ENCODE results near the gene MFGE8.

MFGE8 gene

DNA sequence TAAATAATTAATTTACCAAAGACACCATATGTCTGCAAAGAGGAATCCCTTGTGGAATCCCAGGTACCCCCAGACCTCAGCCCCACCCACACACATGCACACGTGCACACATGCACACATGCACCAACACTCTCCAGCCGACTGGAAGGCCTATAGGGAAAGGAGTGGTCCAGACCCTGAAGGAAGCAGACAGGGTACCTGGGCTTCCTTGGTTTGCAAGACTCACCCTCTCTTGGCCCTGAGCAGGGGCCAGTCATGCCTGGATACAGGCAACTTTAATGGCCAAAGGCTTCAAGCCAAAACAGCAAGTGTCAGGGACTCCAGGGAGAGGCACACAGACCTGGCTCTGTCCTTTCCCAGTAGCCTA lies 8.9 kb downstream of the MFGE8 start:
- no peak for ATAC-seq
- TF ChIP-seq, protein P1, sequence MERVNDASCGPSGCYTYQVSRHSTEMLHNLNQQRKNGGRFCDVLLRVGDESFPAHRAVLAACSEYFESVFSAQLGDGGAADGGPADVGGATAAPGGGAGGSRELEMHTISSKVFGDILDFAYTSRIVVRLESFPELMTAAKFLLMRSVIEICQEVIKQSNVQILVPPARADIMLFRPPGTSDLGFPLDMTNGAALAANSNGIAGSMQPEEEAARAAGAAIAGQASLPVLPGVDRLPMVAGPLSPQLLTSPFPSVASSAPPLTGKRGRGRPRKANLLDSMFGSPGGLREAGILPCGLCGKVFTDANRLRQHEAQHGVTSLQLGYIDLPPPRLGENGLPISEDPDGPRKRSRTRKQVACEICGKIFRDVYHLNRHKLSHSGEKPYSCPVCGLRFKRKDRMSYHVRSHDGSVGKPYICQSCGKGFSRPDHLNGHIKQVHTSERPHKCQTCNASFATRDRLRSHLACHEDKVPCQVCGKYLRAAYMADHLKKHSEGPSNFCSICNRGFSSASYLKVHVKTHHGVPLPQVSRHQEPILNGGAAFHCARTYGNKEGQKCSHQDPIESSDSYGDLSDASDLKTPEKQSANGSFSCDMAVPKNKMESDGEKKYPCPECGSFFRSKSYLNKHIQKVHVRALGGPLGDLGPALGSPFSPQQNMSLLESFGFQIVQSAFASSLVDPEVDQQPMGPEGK (CRISPR knock-in tag; IDR thresholded peaks at IDR 0.05; ENCODE audit: borderline replicate concordance) = no peak
- TF ChIP-seq, protein P2, sequence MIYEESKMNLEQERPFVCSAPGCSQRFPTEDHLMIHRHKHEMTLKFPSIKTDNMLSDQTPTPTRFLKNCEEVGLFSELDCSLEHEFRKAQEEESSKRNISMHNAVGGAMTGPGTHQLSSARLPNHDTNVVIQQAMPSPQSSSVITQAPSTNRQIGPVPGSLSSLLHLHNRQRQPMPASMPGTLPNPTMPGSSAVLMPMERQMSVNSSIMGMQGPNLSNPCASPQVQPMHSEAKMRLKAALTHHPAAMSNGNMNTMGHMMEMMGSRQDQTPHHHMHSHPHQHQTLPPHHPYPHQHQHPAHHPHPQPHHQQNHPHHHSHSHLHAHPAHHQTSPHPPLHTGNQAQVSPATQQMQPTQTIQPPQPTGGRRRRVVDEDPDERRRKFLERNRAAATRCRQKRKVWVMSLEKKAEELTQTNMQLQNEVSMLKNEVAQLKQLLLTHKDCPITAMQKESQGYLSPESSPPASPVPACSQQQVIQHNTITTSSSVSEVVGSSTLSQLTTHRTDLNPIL (CRISPR knock-in tag; IDR thresholded peaks at IDR 0.05; ENCODE audit: low read depth) = no peak
- TF ChIP-seq CSDC2 (CRISPR knock-in tag; IDR thresholded peaks at IDR 0.05) (no peak), ZC3H10 (CRISPR knock-in tag; IDR thresholded peaks at IDR 0.05) (no peak), PPARA (CRISPR knock-in tag; IDR thresholded peaks at IDR 0.05; ENCODE audit: borderline replicate concordance) (no peak), SNAI2 (CRISPR knock-in tag; IDR thresholded peaks at IDR 0.05) (no peak), GLIS3 (CRISPR knock-in tag; IDR thresholded peaks at IDR 0.05) (no peak), TCF4 (CRISPR knock-in tag; IDR thresholded peaks at IDR 0.05; ENCODE audit: borderline replicate concordance) (no peak), ZFP3 (CRISPR knock-in tag; IDR thresholded peaks at IDR 0.05) (no peak)
- TF ChIP-seq, protein P3, sequence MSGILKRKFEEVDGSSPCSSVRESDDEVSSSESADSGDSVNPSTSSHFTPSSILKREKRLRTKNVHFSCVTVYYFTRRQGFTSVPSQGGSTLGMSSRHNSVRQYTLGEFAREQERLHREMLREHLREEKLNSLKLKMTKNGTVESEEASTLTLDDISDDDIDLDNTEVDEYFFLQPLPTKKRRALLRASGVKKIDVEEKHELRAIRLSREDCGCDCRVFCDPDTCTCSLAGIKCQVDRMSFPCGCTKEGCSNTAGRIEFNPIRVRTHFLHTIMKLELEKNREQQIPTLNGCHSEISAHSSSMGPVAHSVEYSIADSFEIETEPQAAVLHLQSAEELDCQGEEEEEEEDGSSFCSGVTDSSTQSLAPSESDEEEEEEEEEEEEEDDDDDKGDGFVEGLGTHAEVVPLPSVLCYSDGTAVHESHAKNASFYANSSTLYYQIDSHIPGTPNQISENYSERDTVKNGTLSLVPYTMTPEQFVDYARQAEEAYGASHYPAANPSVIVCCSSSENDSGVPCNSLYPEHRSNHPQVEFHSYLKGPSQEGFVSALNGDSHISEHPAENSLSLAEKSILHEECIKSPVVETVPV (CRISPR knock-in tag; IDR thresholded peaks at IDR 0.05) = no peak

DNA sequence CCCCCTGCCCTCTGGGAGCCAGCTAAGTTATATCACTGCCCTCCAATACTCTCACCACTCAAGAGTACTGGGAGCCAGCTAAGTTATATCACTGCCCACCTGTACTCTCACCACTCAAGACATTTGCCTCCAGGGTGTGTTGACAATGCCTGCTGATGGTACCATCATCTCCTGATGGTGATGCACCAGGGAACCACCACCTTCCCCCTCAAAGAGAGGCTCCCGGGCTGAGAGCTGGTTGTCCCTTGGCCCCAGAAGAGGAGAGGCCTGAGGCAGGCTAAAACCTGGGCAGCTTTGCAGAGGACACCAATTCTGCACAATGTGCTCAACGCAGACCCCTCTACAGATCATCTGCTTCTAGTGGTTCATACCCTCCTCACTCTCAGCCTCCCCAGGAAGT lies 10.3 kb downstream of the MFGE8 start:
- no peak for ATAC-seq
- TF ChIP-seq, protein P3 (CRISPR knock-in tag; IDR thresholded peaks at IDR 0.05) = no peak
- no peak for TF ChIP-seq ZNF565 (CRISPR knock-in tag; conservative IDR thresholded peaks at IDR 0.05; ENCODE audit: low read depth)
- no peak for TF ChIP-seq TCF4 (CRISPR knock-in tag; IDR thresholded peaks at IDR 0.05; ENCODE audit: borderline replicate concordance)
- TF ChIP-seq GLIS3 (CRISPR knock-in tag; IDR thresholded peaks at IDR 0.05) = no peak
- TF ChIP-seq, protein P1 (CRISPR knock-in tag; IDR thresholded peaks at IDR 0.05; ENCODE audit: borderline replicate concordance) = no peak
- no peak for TF ChIP-seq OSR1 (CRISPR knock-in tag; IDR thresholded peaks at IDR 0.05)
- no peak for TF ChIP-seq ZFP3 (CRISPR knock-in tag; IDR thresholded peaks at IDR 0.05)
- no peak for TF ChIP-seq PPARA (CRISPR knock-in tag; IDR thresholded peaks at IDR 0.05; ENCODE audit: borderline replicate concordance)
- TF ChIP-seq ISL1 (CRISPR knock-in tag; IDR thresholded peaks at IDR 0.05) = no peak
- TF ChIP-seq, protein P2 (CRISPR knock-in tag; IDR thresholded peaks at IDR 0.05; ENCODE audit: low read depth) = no peak
- TF ChIP-seq CSDC2 (CRISPR knock-in tag; IDR thresholded peaks at IDR 0.05) = no peak
- TF ChIP-seq, protein P4, sequence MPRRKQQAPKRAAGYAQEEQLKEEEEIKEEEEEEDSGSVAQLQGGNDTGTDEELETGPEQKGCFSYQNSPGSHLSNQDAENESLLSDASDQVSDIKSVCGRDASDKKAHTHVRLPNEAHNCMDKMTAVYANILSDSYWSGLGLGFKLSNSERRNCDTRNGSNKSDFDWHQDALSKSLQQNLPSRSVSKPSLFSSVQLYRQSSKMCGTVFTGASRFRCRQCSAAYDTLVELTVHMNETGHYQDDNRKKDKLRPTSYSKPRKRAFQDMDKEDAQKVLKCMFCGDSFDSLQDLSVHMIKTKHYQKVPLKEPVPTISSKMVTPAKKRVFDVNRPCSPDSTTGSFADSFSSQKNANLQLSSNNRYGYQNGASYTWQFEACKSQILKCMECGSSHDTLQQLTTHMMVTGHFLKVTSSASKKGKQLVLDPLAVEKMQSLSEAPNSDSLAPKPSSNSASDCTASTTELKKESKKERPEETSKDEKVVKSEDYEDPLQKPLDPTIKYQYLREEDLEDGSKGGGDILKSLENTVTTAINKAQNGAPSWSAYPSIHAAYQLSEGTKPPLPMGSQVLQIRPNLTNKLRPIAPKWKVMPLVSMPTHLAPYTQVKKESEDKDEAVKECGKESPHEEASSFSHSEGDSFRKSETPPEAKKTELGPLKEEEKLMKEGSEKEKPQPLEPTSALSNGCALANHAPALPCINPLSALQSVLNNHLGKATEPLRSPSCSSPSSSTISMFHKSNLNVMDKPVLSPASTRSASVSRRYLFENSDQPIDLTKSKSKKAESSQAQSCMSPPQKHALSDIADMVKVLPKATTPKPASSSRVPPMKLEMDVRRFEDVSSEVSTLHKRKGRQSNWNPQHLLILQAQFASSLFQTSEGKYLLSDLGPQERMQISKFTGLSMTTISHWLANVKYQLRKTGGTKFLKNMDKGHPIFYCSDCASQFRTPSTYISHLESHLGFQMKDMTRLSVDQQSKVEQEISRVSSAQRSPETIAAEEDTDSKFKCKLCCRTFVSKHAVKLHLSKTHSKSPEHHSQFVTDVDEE (CRISPR knock-in tag; IDR thresholded peaks at IDR 0.05) = no peak
- TF ChIP-seq TOX (CRISPR knock-in tag; IDR thresholded peaks at IDR 0.05; ENCODE audit: borderline replicate concordance) = no peak
- no peak for TF ChIP-seq ZNF8 (CRISPR knock-in tag; IDR thresholded peaks at IDR 0.05)
- TF ChIP-seq RARB (CRISPR knock-in tag; IDR thresholded peaks at IDR 0.05) = no peak
- no peak for TF ChIP-seq ARNTL (CRISPR knock-in tag; IDR thresholded peaks at IDR 0.05; ENCODE audit: borderline replicate concordance, low read depth)
- no peak for TF ChIP-seq ZNF70 (CRISPR knock-in tag; IDR thresholded peaks at IDR 0.05)
- TF ChIP-seq, protein P5, sequence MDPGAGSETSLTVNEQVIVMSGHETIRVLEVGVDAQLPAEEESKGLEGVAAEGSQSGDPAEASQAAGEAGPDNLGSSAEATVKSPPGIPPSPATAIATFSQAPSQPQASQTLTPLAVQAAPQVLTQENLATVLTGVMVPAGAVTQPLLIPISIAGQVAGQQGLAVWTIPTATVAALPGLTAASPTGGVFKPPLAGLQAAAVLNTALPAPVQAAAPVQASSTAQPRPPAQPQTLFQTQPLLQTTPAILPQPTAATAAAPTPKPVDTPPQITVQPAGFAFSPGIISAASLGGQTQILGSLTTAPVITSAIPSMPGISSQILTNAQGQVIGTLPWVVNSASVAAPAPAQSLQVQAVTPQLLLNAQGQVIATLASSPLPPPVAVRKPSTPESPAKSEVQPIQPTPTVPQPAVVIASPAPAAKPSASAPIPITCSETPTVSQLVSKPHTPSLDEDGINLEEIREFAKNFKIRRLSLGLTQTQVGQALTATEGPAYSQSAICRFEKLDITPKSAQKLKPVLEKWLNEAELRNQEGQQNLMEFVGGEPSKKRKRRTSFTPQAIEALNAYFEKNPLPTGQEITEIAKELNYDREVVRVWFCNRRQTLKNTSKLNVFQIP (CRISPR knock-in tag; IDR thresholded peaks at IDR 0.05; ENCODE audit: borderline replicate concordance, low read depth) = no peak
- no peak for TF ChIP-seq ESRRG (CRISPR knock-in tag; IDR thresholded peaks at IDR 0.05)
- no peak for TF ChIP-seq BACH2 (CRISPR knock-in tag; IDR thresholded peaks at IDR 0.05; ENCODE audit: borderline replicate concordance)

Measured in SK-N-SH treated with all-trans-retinoic acid at 6 μM for 48 hours (cell line).